Measurements from ENCODE around the gene PALLD.

Gene PALLD

GRCh38 chr4:168682898-168683500 is 186.1 kb downstream of the PALLD start:
- Histone ChIP-seq H3K4me3 (ENCODE audit: low read length) (no peak overlapping the region), H3K36me3 (ENCODE audit: insufficient read depth, low read length) (peaks cover 16% of the 10 kb centered on the region; the same call in 1 of the 2 replicates), H3K9ac (ENCODE audit: low read depth, low read length) (no peak overlapping the region), H3K27me3 (ENCODE audit: insufficient read depth, low read length) (no peaks in the 10 kb centered on the region), H3K9me3 (ENCODE audit: insufficient read depth, low read depth, low read length) (no peaks in the 10 kb centered on the region), H3K27ac (ENCODE audit: low read depth, low read length) (no peak overlapping the region), H3K4me1 (ENCODE audit: insufficient read depth, low read length) (no peaks in the 10 kb centered on the region; the same call in 1 of the 2 replicates)
- WGBS: 80% methylated on average over 3 of the region's 3 CpGs

- WGBS: no CpG with 5 or more reads among the region's 1 CpG
- no peak overlapping the region for H3K27ac ChIP-seq (ENCODE audit: low read depth, low read length)
- H3K9ac ChIP-seq (ENCODE audit: low read depth, low read length): no peak overlapping the region
These were observed 186.7 kb downstream of the PALLD start for GRCh38 chr4:168683595-168683994.

GRCh38 chr4:168685136-168685809 is 188.4 kb downstream of the PALLD start:
- Histone ChIP-seq H3K27me3 (ENCODE audit: insufficient read depth, low read length) (no peaks in the 10 kb centered on the region), H3K4me3 (ENCODE audit: low read length) (no peak overlapping the region)
- WGBS: 95% methylated on average over 8 of the region's 8 CpGs

More at GRCh38 chr4:168683595-168683994, 186.7 kb downstream of the PALLD start:
- Histone ChIP-seq H3K4me1 (ENCODE audit: insufficient read depth, low read length) (no peaks in the 10 kb centered on the region; the same call in 1 of the 2 replicates), H3K9me3 (ENCODE audit: insufficient read depth, low read depth, low read length) (no peaks in the 10 kb centered on the region), H3K36me3 (ENCODE audit: insufficient read depth, low read length) (peaks cover 16% of the 10 kb centered on the region; the same call in 1 of the 2 replicates), H3K27me3 (ENCODE audit: insufficient read depth, low read length) (no peaks in the 10 kb centered on the region), H3K4me3 (ENCODE audit: low read length) (no peak overlapping the region)

GRCh38 chr4:168688584-168688983 is 191.7 kb downstream of the PALLD start:
- Histone ChIP-seq H3K27me3 (ENCODE audit: insufficient read depth, low read length) (no peaks in the 10 kb centered on the region), H3K36me3 (ENCODE audit: insufficient read depth, low read length) (peaks cover 20% of the 10 kb centered on the region; the same call in 1 of the 2 replicates), H3K27ac (ENCODE audit: low read depth, low read length) (no peak overlapping the region), H3K4me1 (ENCODE audit: insufficient read depth, low read length) (no peaks in the 10 kb centered on the region), H3K9me3 (ENCODE audit: insufficient read depth, low read depth, low read length) (no peaks in the 10 kb centered on the region), H3K4me3 (ENCODE audit: low read length) (no peak overlapping the region), H3K9ac (ENCODE audit: low read depth, low read length) (no peak overlapping the region)
- 95% methylated on average over 3 of the region's 3 CpGs for WGBS

More at GRCh38 chr4:168685136-168685809, 188.4 kb downstream of the PALLD start:
- Histone ChIP-seq H3K27ac (ENCODE audit: low read depth, low read length) (no peak overlapping the region), H3K4me1 (ENCODE audit: insufficient read depth, low read length) (no peaks in the 10 kb centered on the region; the same call in 1 of the 2 replicates), H3K36me3 (ENCODE audit: insufficient read depth, low read length) (peaks cover 16% of the 10 kb centered on the region; the same call in 1 of the 2 replicates), H3K9ac (ENCODE audit: low read depth, low read length) (no peak overlapping the region), H3K9me3 (ENCODE audit: insufficient read depth, low read depth, low read length) (no peaks in the 10 kb centered on the region)

- Histone ChIP-seq H3K36me3 (ENCODE audit: insufficient read depth, low read length) (peaks cover 11% of the 10 kb centered on the region; the same call in 1 of the 2 replicates), H3K4me3 (ENCODE audit: low read length) (no peak overlapping the region), H3K4me1 (ENCODE audit: insufficient read depth, low read length) (no peaks in the 10 kb centered on the region), H3K27me3 (ENCODE audit: insufficient read depth, low read length) (no peaks in the 10 kb centered on the region), H3K9ac (ENCODE audit: low read depth, low read length) (no peak overlapping the region), H3K27ac (ENCODE audit: low read depth, low read length) (no peak overlapping the region), H3K9me3 (ENCODE audit: insufficient read depth, low read depth, low read length) (no peaks in the 10 kb centered on the region)
- 100% methylated on average over 1 of the region's 1 CpG for WGBS
These were observed 192.9 kb downstream of the PALLD start for GRCh38 chr4:168689791-168690190.

- Histone ChIP-seq H3K4me1 (ENCODE audit: insufficient read depth, low read length) (no peaks in the 10 kb centered on the region), H3K36me3 (ENCODE audit: insufficient read depth, low read length) (peaks cover 11% of the 10 kb centered on the region; the same call in 1 of the 2 replicates), H3K27me3 (ENCODE audit: insufficient read depth, low read length) (no peaks in the 10 kb centered on the region), H3K9ac (ENCODE audit: low read depth, low read length) (no peak overlapping the region), H3K4me3 (ENCODE audit: low read length) (no peak overlapping the region), H3K9me3 (ENCODE audit: insufficient read depth, low read depth, low read length) (no peaks in the 10 kb centered on the region), H3K27ac (ENCODE audit: low read depth, low read length) (no peak overlapping the region)
- 94% methylated on average over 1 of the region's 2 CpGs for WGBS
These were observed 193.3 kb downstream of the PALLD start for GRCh38 chr4:168690199-168690598.

- Histone ChIP-seq H3K4me1 (ENCODE audit: insufficient read depth, low read length) (no peaks in the 10 kb centered on the region), H3K9me3 (ENCODE audit: insufficient read depth, low read depth, low read length) (no peaks in the 10 kb centered on the region)
- WGBS: 88% methylated on average over 6 of the region's 6 CpGs
These were observed 194.9 kb downstream of the PALLD start for GRCh38 chr4:168691631-168692369.

GRCh38 chr4:168693750-168694490 is 197.1 kb downstream of the PALLD start:
- H3K27ac ChIP-seq (ENCODE audit: low read depth, low read length): no peak overlapping the region
- H3K9ac ChIP-seq (ENCODE audit: low read depth, low read length): no peak overlapping the region
- H3K9me3 ChIP-seq (ENCODE audit: insufficient read depth, low read depth, low read length): no peaks in the 10 kb centered on the region
- H3K4me3 ChIP-seq (ENCODE audit: low read length): no peak overlapping the region
- no peaks in the 10 kb centered on the region for H3K4me1 ChIP-seq (ENCODE audit: insufficient read depth, low read length)
- WGBS: 88% methylated on average over 8 of the region's 8 CpGs
- H3K36me3 ChIP-seq (ENCODE audit: insufficient read depth, low read length): peaks cover 11% of the 10 kb centered on the region; the same call in 1 of the 2 replicates
- H3K27me3 ChIP-seq (ENCODE audit: insufficient read depth, low read length): no peaks in the 10 kb centered on the region

More at GRCh38 chr4:168691631-168692369, 194.9 kb downstream of the PALLD start:
- Histone ChIP-seq H3K36me3 (ENCODE audit: insufficient read depth, low read length) (peaks cover 11% of the 10 kb centered on the region; the same call in 1 of the 2 replicates), H3K4me3 (ENCODE audit: low read length) (no peak overlapping the region), H3K27ac (ENCODE audit: low read depth, low read length) (no peak overlapping the region), H3K27me3 (ENCODE audit: insufficient read depth, low read length) (no peaks in the 10 kb centered on the region), H3K9ac (ENCODE audit: low read depth, low read length) (no peak overlapping the region)

GRCh38 chr4:168694667-168695066 is 197.8 kb downstream of the PALLD start:
- no peak overlapping the region for H3K4me3 ChIP-seq (ENCODE audit: low read length)
- H3K27ac ChIP-seq (ENCODE audit: low read depth, low read length): no peak overlapping the region
- no peaks in the 10 kb centered on the region for H3K27me3 ChIP-seq (ENCODE audit: insufficient read depth, low read length)
- H3K9ac ChIP-seq (ENCODE audit: low read depth, low read length): no peak overlapping the region
- 89% methylated on average over 4 of the region's 4 CpGs for WGBS
- H3K9me3 ChIP-seq (ENCODE audit: insufficient read depth, low read depth, low read length): no peaks in the 10 kb centered on the region
- H3K36me3 ChIP-seq (ENCODE audit: insufficient read depth, low read length): peaks cover 11% of the 10 kb centered on the region; the same call in 1 of the 2 replicates
- H3K4me1 ChIP-seq (ENCODE audit: insufficient read depth, low read length): no peaks in the 10 kb centered on the region

GRCh38 chr4:168695288-168695687 is 198.4 kb downstream of the PALLD start:
- H3K9ac ChIP-seq (ENCODE audit: low read depth, low read length): no peak overlapping the region
- no peak overlapping the region for H3K27ac ChIP-seq (ENCODE audit: low read depth, low read length)
- no peaks in the 10 kb centered on the region for H3K27me3 ChIP-seq (ENCODE audit: insufficient read depth, low read length)
- H3K4me1 ChIP-seq (ENCODE audit: insufficient read depth, low read length): no peaks in the 10 kb centered on the region
- 81% methylated on average over 2 of the region's 2 CpGs for WGBS
- H3K9me3 ChIP-seq (ENCODE audit: insufficient read depth, low read depth, low read length): no peaks in the 10 kb centered on the region
- H3K36me3 ChIP-seq (ENCODE audit: insufficient read depth, low read length): peaks cover 13% of the 10 kb centered on the region; the same call in 1 of the 2 replicates
- H3K4me3 ChIP-seq (ENCODE audit: low read length): no peak overlapping the region
